Fibroblast of the conjunctiva (primary cell): ENCODE measurements around the gene PLEKHA6.

Experiments
- DNase-seq: peaks from one replicate; pipeline ENCODE4 v3.0.0-alpha.2; 2010; ENCODE audit warnings: low read depth

The PLEKHA6 gene

DNA sequence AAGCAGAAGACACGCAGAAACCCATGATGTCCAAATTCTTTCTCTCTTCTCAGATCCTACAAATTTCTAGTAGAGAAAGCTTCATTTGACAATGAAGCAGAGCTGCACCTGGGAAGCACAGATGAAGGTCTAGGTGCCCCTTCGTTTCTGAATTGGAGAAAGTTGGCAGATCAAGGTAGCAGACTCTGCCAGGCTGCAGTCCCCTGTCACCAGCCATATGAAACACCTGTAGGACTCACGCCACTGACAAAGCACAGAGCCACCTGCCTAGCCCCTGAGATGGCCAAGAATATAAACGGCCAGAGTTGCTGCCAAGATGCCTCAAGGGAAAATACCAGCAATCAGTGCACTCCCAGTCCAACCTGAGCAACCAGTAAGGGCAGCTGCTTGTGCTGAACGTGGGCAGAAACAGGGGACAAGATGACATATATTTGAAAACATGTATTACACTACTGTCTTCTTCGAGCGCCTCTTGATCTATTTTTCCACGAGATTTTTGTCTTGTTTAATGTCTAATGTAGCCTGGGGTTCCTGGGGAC, 20.6 kb upstream of the PLEKHA6 start:
- DNase-seq: no peak

- DNase-seq: no peak
Measured at GRCh38 chr1:204377800-204378668, 18.3 kb upstream of the PLEKHA6 start.

- no peak for DNase-seq
Measured at GRCh38 chr1:204376919-204377799, 17.4 kb upstream of the PLEKHA6 start.

DNA sequence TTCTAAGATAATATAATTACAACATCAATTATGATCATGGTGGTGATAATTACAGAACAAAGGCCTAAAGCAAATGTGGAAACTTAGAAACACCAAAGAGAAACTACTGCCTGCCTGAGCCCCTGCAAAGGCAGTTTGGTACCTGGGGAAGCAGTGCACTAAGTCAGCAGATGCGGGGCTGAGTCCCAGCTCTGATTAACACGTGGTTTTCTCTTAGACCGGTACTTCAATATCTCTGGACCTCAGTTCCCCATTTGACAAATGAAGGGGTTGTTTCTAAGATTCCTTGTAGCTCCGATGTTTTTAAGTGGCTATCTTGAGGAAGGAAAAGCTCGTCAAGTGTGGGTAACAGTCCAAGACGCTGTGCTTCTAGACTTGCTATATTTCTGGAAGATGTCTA, 16.7 kb upstream of the PLEKHA6 start:
- DNase-seq: no peak

- DNase-seq: no peak
Measured at GRCh38 chr1:204373911-204374310, 14.2 kb upstream of the PLEKHA6 start.

DNA sequence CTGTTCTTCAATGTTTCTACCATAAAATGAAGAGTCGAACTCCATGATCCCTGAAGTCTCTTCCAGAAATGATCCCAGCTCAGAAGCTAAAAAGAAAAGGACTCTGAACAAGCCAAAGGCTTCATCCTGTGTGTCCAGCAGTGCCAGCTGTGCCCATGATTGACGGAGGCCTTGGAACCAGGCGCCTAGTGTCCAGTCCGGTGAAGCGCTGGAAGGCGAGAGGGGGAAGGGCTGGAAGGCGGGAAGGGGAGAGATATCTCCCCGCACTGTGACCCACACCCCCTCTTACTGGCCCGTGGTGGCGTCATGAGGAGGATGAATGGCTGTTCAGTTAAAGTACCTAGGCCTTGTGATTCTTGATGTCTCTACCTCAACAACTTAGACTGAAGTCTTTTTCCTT, 10.4 kb upstream of the PLEKHA6 start:
- DNase-seq: no peak

- DNase-seq: no peak
Measured at GRCh38 chr1:204368996-204369726, 9.4 kb upstream of the PLEKHA6 start.

DNA sequence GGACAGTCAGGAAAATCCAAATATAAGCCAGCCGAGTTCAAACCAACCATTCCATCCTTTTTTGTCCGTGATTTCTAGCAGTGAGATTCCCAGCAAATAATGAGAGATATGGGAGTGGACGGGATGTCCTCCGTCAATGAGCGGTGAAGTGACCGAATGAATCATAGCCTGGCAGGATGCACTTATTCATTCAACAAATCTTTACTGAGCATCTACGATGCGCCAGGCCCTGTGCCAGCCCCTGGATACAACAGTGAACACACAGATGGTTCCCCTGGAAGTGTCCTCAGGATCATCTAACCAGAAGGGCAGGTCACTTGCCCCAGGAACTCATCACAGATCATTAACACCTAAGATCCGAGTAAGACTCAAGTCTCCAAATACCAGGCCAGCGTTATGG, 8.2 kb upstream of the PLEKHA6 start:
- DNase-seq: no peak

DNA sequence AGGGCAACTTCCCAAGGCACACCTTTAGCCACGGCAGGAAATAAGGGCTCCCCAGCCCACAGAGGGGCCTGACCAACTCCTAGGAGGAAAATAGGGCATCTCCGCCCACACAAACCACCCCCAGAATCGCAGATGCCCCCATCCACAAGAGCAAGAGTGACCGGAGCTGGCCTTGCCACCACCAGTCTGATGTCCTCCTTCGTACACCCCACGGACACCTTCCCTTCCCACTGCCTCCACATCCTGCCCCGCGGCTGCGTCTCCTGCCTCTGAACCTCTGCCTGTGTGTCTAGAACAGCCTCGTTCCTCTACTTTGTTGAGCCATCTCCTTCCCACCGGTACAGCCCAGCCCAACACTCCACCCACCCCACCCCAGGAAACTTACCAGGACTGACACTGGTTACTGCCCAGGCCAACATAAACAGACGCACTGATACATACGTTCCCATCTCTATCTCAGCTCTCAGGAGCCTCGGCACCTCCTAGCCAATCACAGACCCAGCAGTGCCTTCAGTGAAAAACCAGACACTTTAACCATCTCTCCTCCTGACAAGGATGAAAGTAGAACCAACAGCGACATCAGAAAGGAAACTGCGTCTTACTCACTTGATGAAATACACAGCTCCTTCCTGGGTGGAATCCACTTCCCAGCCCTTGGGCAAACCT, 7.6 kb upstream of the PLEKHA6 start:
- no peak for DNase-seq

DNA sequence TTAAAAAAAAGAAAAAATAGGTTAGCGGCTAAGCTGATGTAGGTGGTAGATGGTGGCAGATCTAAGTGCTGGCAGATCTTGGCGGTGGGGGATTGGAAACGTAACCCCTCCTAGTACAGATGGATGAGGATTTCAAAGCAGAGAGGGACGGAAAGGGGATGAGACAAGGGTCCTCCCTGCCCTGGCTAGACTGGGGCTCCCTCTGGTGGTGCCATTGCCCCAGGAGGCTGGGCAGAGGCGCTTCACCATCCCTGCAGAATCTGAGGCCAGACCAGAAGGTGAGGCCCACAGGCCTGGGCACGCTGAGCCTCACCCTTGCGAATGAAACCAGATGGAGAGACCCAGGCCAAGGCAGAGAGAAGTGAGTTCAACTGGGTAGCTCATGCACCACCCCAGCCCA, 7.0 kb upstream of the PLEKHA6 start:
- DNase-seq: no peak

DNA sequence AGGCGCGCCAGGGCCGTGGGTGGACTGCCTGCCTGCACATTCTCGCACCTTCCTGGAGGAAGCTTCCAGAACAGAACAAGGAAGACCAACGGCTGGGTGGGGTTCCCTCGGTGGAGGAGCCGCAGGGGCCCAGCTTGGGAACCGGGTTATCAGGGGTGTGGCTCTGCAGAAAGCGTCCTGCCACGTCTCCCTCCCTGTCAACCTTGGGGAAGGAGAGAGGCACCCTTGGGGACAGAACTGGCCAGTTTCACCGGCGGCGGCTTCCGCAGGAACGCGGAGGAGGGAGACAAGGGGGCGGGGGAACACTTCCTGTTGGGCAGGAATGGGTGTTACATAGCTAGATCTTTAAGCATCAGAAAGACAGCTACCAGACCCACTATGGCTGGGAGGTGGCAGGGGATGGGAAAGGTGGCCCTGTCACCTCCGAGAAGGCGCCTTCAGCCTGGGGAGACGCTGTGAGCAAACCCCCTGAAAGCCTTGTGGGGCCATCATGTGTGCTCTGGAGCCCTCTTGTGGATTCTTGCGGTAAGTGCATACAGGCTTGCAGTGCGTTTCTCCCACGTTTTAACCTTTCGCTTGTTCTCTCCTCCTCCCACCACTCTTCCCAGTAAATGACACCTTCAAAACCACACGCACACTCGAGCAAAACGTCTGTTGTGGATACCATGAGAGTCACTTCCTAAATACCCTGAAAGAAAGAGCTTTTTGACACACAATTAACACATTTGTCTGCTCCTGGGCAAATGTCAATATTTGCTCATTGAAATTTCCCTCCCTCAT, 3.8 kb upstream of the PLEKHA6 start:
- DNase-seq: peak; percentile 60

DNA sequence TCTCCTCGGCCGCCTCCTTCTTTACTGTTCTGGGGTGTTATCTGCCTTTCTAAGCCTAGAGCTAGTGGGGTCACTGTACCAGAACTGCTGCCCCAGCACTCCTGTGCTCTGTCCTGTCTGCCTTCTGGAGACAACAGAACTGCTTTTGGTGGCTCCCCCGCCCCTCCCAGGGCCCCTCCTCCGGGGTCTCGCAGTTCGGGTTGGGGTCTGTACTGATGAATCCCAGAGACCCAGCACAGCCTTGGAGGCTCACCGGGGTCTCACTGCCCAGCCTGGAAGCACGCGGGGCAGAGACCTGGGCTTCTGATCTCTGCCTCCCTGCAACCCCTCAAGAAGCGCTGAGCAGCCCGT, 3.2 kb upstream of the PLEKHA6 start:
- DNase-seq: no peak

- DNase-seq: no peak
Measured at GRCh38 chr1:204361781-204362180, 2.1 kb upstream of the PLEKHA6 start.

DNA sequence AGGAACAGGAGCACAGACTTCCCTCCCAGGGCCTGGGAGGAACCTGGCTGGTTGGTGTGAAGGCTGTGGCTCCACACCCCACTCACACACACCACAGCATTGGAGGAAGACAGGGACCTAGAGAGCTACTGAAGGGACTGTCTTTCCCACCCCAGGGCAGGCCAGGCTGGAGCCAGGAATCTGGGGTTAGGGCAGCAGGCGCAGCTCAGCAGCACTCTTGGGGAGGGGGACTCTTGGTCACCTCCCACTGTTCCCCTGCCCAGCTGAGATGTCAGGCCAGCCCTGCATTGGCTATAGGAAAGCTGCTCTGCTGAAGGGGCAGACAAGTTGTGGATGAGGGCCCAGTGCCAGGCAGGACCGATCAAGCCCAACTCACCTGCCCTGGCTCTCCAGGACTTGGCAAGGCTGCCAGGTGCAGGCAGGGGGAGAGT, 1.6 kb upstream of the PLEKHA6 start:
- no peak for DNase-seq

DNA sequence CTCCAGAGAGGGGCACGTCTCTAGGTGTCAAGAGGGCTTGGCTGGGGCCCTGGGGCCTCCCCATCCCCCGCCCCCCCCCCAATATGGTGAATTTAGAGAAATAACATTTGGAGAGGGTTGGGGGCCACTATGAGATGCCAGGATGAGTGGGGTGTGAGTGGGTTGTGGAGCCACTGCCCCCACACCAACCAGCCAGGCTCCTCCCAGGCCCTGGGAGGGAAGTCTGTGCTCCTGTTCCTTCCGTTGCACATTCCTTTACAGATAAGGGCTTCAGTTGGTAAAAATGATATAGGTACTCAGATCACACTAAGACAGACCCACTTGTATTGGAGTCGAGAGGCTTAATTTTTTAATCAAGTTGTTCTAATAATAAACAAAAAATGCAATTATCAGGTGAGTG, 585 bp upstream of the PLEKHA6 start:
- DNase-seq: no peak

DNA sequence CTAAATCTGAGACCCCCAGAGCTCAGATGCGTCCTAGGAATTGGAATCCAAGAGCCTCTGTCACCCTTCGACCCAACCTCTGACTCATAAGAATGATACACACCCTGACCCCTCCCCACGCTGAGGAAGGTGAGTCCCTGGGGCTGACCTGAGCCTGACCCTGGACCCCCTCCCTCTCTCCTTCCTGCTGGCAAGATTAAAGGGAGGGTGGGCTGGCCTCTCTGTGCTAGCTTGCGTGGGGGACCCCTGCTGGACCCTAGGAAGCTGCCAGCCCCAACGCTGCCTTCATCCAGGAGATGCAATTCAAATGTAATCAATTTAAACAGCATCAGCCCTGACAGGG, 627 bp downstream of the PLEKHA6 start:
- DNase-seq: no peak

GRCh38 chr1:204358605-204359004, 1.1 kb downstream of the PLEKHA6 start:
- no peak for DNase-seq

- no peak for DNase-seq
Measured at GRCh38 chr1:204357551-204358490, 1.9 kb downstream of the PLEKHA6 start.

GRCh38 chr1:204356997-204357396, 2.7 kb downstream of the PLEKHA6 start:
- no peak for DNase-seq

DNA sequence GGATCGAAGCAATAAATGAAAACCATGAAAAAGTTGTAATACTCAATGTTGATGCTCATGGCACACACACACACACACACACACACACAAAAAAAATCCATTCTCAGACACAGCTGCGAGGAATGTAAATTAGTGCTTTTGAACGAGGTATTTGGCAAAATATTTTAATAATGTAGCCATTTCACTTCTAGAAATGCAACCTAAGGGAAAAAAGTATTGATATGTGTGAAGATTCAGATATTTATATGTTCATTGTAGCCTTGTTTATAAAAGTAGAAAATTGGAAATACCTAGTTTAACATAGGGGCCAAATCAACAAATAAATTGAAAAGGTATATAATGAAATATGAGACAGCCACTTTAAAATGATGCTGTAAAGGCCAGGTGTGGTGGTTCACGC, 3.8 kb downstream of the PLEKHA6 start:
- DNase-seq: no peak
